Measurements from ENCODE around the gene IGFBP3. TPM values are rescaled to one million over a fixed set of nuclear protein-coding genes. Genes with fewer than 3 reads are reported as not detected.

The IGFBP3 gene
- total and polyA plus RNA-seq, 9 of the 15 experiments (the other 6 are each of a cell fraction or from before 2014, with no cell fraction given), result 0.08 to 0.22 (median 0.10) TPM; not detected in 5

DNA sequence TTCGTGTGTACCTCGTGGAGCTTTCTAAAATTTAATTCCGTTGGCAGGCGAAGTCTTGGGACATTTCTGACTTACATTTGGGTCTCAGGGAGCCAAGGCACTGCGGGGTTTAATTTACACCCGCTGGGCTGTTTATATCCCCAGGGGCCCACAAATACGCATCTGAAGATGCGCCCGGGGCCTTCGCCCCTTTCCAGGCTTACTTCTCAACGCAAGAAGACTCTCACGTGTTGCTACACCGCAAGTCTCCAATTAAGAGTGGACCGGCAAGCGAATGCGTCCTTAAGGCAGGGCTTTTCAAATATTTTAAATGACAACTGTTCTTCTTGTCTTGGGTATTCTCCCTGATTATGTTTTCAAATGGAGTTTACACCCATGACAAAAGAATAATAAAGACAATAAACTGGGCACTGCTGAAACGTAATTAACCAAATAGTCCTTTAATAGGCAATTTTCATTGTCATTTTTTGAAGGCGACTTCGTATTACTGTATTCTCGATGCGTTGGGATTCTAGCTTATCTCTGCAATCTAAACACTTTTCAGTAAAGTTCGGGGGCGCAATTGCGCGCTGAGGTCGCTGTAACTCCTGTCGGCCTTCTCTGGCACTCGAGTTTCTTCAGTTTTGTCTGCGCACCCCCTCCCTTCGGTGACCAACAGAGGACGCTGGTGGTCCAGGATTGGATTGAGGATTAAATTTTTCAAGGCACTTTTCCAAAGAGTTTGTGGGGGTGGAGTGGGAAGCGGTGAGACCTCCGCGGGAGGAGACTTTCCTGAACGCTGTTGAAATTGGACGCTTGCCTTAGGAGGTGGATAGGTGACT is 837 bp upstream of the IGFBP3 start:
- H3K27ac ChIP-seq (ENCODE audit: extremely low read depth, low read depth, low read length), result no peak overlapping the region
- no peaks in the 10 kb centered on the region for H3K9me3 ChIP-seq (replicated peaks; ENCODE audit: control insufficient read depth, insufficient read depth, low read depth, low read length)
- CTCF ChIA-PET (ENCODE audit: low intra/inter-chr PET ratio), result no interaction called here
- H3K79me2 ChIP-seq (ENCODE audit: control insufficient read depth, insufficient read depth, low read length), result no peaks in the 10 kb centered on the region
- no TSS peak for BruUV-seq (replicated peaks)
- H4K20me1 ChIP-seq (replicated peaks; ENCODE audit: control insufficient read depth, insufficient read depth, low read length), result no peaks in the 10 kb centered on the region
- H3K27me3 ChIP-seq (ENCODE audit: control insufficient read depth in 2 of 2, insufficient read depth in 2 of 2, low read length in 2 of 2), result peaks cover 0 to 4% of the 10 kb centered on the region in 2 experiments; a peak in 2 of 5 replicates
- peak; percentile 37 to 47 (median 43); a peak in 4 of 6 replicates for TF ChIP-seq CTCF (IDR thresholded peaks at IDR 0.05 in 2 of 3, conservative IDR thresholded peaks at IDR 0.05 in 1 of 3; ENCODE audit: insufficient read depth in 2 of 3, low read depth in 1 of 3, low read length in 3 of 3)
- TF ChIP-seq RAD21 (CRISPR knock-in tag; conservative IDR thresholded peaks at IDR 0.05 in 1 of 2, IDR thresholded peaks at IDR 0.05 in 1 of 2), result peak in 1 of 2 experiments; percentile 24; a peak in 1 of 4 replicates
- TF ChIP-seq PYGO2 (tag; IDR thresholded peaks at IDR 0.05), result no peak
- TF ChIP-seq FOXO4 (CRISPR knock-in tag; IDR thresholded peaks at IDR 0.05), result no peak
- no peak for TF ChIP-seq ZNF431 (CRISPR knock-in tag; IDR thresholded peaks at IDR 0.05)
- TF ChIP-seq EGR1 (conservative IDR thresholded peaks at IDR 0.05), result 0 out of 2 replicates have a peak, but pooled peaks have one; percentile 10
- 0 out of 2 replicates have a peak, but pooled peaks have one; percentile 10 for TF ChIP-seq SMC3 (conservative IDR thresholded peaks at IDR 0.05; ENCODE audit: insufficient read depth, low read depth, low read length)
- no peak for TF ChIP-seq POLR2A (conservative IDR thresholded peaks at IDR 0.05)
- TF ChIP-seq OTX1 (CRISPR knock-in tag; IDR thresholded peaks at IDR 0.05), result no peak
- no peak for TF ChIP-seq ZNF217 (CRISPR knock-in tag; IDR thresholded peaks at IDR 0.05)
- TF ChIP-seq SP1 (CRISPR knock-in tag; IDR thresholded peaks at IDR 0.05), result no peak
- no peak for TF ChIP-seq RBM39 (optimal IDR thresholded peaks at IDR 0.05; ENCODE audit: low read depth, low read length)
- TF ChIP-seq E4F1 (CRISPR knock-in tag; IDR thresholded peaks at IDR 0.05; ENCODE audit: borderline replicate concordance), result no peak
- no peak overlapping the region for H3K4me3 ChIP-seq
- intact Hi-C loops (cut with micrococcal nuclease) (loop anchor here (2.0 to 10.0 kb wide), 3 partner anchors 433 to 1311 kb away; no protein-coding TSS in a partner anchor), in situ Hi-C loops (cut with MboI) (loop anchor here (10.0 kb wide), 1 partner anchor 1163 kb away; no protein-coding TSS in a partner anchor)
- H3K9me1 ChIP-seq (ENCODE audit: control insufficient read depth, insufficient read depth, low read length), result no peaks in the 10 kb centered on the region
- DNase-seq (ENCODE audit: extremely low read depth in 1 of 4, low spot score in 3 of 4) (peak in 2 of 4 experiments; percentile 27 to 33), ATAC-seq (no peak), FAIRE-seq (no peak)
- no peaks in the 10 kb centered on the region for H3K4me1 ChIP-seq (replicated peaks in 1 of 2; ENCODE audit: control insufficient read depth in 2 of 2, insufficient read depth in 2 of 2, low read length in 2 of 2)
- no peak overlapping the region for H3K9ac ChIP-seq (ENCODE audit: insufficient read depth in 1 of 2, low read depth in 2 of 2, low read length in 2 of 2)
- WGBS (ENCODE audit: insufficient coverage, low coverage, missing lambda C conversion rate), result 26% methylated on average over 33 of the region's 36 CpGs
- POLR2A ChIA-PET, result no interaction called here
- no peak overlapping the region for H3K4me2 ChIP-seq (ENCODE audit: insufficient read depth, low read length)
- no peaks in the 10 kb centered on the region for H3K36me3 ChIP-seq (ENCODE audit: control insufficient read depth, insufficient read depth, low read length)
- H2AFZ ChIP-seq (ENCODE audit: low read depth, low read length), result no peak overlapping the region
